SK-N-SH (cell line): ENCODE data around the gene RBMS3. TPM values are rescaled to one million over a fixed set of nuclear protein-coding genes. Genes with fewer than 3 reads are reported as not detected.

Experiments
- CTCF ChIA-PET: fragments of 300-600, 350-600 bp; formaldehyde crosslinking; extraction: SDS; loops from one replicate; lab custom pipeline; 2021; lab: Yijun Ruan, JAX
- POLR2A ChIA-PET: fragments of 350-600 bp; sonication (Branson Sonifier 250); formaldehyde crosslinking; extraction: SDS; loops from one replicate; lab custom pipeline; 2020; ENCODE audit warnings: antibody characterized with exemption, inconsistent platforms; lab: Yijun Ruan, JAX
- DNase-seq: peaks from one replicate; pipeline ENCODE4 v3.0.0; 2012
- H2AFZ ChIP-seq: fragments of 200-600 bp; sonication (generic); 2 replicates; pipeline ENCODE4 v1.8.1; 2016; ENCODE audit warnings: antibody characterized with exemption, mild to moderate bottlenecking, low read depth
- H3F3A ChIP-seq: fragments of 200-600 bp; sonication (generic); replicated peaks from 2 replicates; pipeline ENCODE3; 2016; ENCODE audit warnings: antibody characterized with exemption, mild to moderate bottlenecking; ENCODE audit not compliant: insufficient read depth
- H3K27ac ChIP-seq, 2 experiments: fragments of 200-500 bp in 1 of 2; fragments of 200-600 bp in 1 of 2; sonication (Bioruptor generic) in 1 of 2; sonication (generic), shearing (Covaris generic) in 1 of 2; 2 replicates each; pipeline versions ENCODE4 v1.5.1 to v1.6.1; 2014 to 2016; ENCODE audit warnings: low read depth in 2 of 2, inconsistent platforms in 1 of 2, low read length in 1 of 2, mild to moderate bottlenecking in 1 of 2, mixed read lengths in 1 of 2
- H3K27me3 ChIP-seq: fragments of 200-600 bp; sonication (generic), shearing (Covaris generic); 2 replicates; pipeline ENCODE4 v1.6.1; 2016; ENCODE audit warnings: mixed run types; ENCODE audit not compliant: insufficient read depth
- H3K36me3 ChIP-seq, 2 experiments: fragments of 200-500 bp in 1 of 2; fragments of 200-600 bp in 1 of 2; sonication (Bioruptor generic) in 1 of 2; sonication (generic) in 1 of 2; replicated peaks in 1 of 2; 2 replicates each; pipeline versions ENCODE3 to v1.5.1; 2014 to 2016; ENCODE audit warnings: low read length in 1 of 2, mild to moderate bottlenecking in 1 of 2; ENCODE audit not compliant: insufficient read depth in 2 of 2, control insufficient read depth in 1 of 2
- H3K4me1 ChIP-seq, 2 experiments: fragments of 200-500 bp in 1 of 2; fragments of 200-600 bp in 1 of 2; sonication (Bioruptor generic) in 1 of 2; sonication (generic), shearing (Covaris generic) in 1 of 2; 2 replicates each; pipeline versions ENCODE4 v1.5.1 to v1.6.1; 2014 to 2016; ENCODE audit warnings: low read depth in 1 of 2, low read length in 1 of 2, mixed run types in 1 of 2; ENCODE audit not compliant: insufficient read depth in 2 of 2, control insufficient read depth in 1 of 2
- H3K4me2 ChIP-seq: fragments of 200-600 bp; sonication (generic), shearing (Covaris generic); 2 replicates; pipeline ENCODE4 v1.6.1; 2017; ENCODE audit warnings: mixed run types
- H3K4me3 ChIP-seq, 2 experiments: fragments of 200-500 bp in 1 of 2; fragments of 200-600 bp in 1 of 2; sonication (Bioruptor generic) in 1 of 2; sonication (generic), shearing (Covaris generic) in 1 of 2; 2 replicates each; pipeline versions ENCODE4 v1.5.1 to v1.8.1; 2014 to 2016; ENCODE audit warnings: low read depth in 2 of 2, inconsistent platforms in 1 of 2, low read length in 1 of 2, mild to moderate bottlenecking in 1 of 2, mixed read lengths in 1 of 2, moderate library complexity in 1 of 2
- H3K79me2 ChIP-seq: fragments of 200-600 bp; sonication (generic); 2 replicates; pipeline ENCODE4 v1.8.1; 2017; ENCODE audit warnings: mild to moderate bottlenecking; ENCODE audit not compliant: insufficient read depth
- H3K9ac ChIP-seq: fragments of 200-600 bp; sonication (generic); 2 replicates; pipeline ENCODE4 v1.6.1; 2017; ENCODE audit warnings: mixed run types
- H3K9me2 ChIP-seq: fragments of 200-600 bp; sonication (generic); 2 replicates; pipeline ENCODE4 v1.6.1; 2017; ENCODE audit warnings: mixed run types
- H3K9me3 ChIP-seq: fragments of 200-600 bp; sonication (generic); 2 replicates; pipeline ENCODE4 v1.6.1; 2017; ENCODE audit warnings: mixed run types, mild to moderate bottlenecking, moderate library complexity
- H4K20me1 ChIP-seq: fragments of 200-600 bp; sonication (generic); 2 replicates; pipeline ENCODE4 v1.6.1; 2017; ENCODE audit warnings: mild to moderate bottlenecking, mixed run types; ENCODE audit not compliant: insufficient read depth
- ELF1 ChIP-seq: IDR thresholded peaks from 2 replicates; pipeline ENCODE4 v1.4.0; 2012
- GATA2 ChIP-seq: sonication (generic); formaldehyde crosslinking; IDR thresholded peaks from 2 replicates; pipeline ENCODE4 v1.5.0; 2020; ENCODE audit warnings: mild to moderate bottlenecking, missing genetic modification reagents
- JUND ChIP-seq: IDR thresholded peaks from 2 replicates; pipeline ENCODE4 v1.4.0; 2012
- MXI1 ChIP-seq: IDR thresholded peaks from 2 replicates; pipeline ENCODE4 v1.6.1; 2012; ENCODE audit warnings: mild to moderate bottlenecking, low read depth, low read length, improper control_type of control experiment
- REST ChIP-seq: IDR thresholded peaks from 2 replicates; pipeline ENCODE4 v1.6.1; 2012; ENCODE audit warnings: mild to moderate bottlenecking, low read depth, low read length, moderate library complexity
- TCF12 ChIP-seq: IDR thresholded peaks from 2 replicates; pipeline ENCODE4 v1.4.0; 2012
- TEAD4 ChIP-seq: IDR thresholded peaks from 2 replicates; pipeline ENCODE4 v1.4.0; 2012; ENCODE audit warnings: mild to moderate bottlenecking, borderline replicate concordance; ENCODE audit not compliant: insufficient read depth
- YY1 ChIP-seq: IDR thresholded peaks from 2 replicates; pipeline ENCODE4 v1.4.0; 2012; ENCODE audit warnings: low read depth, mild to moderate bottlenecking
- WGBS: methylation state at CpG from one replicate; pipeline ENCODE4 v1.1.6; 2017; ENCODE audit warnings: low lambda C conversion rate; 5-methylcytosine and 5-hydroxymethylcytosine counted together
- polyA plus RNA-seq, 3 experiments: library from polyadenylated mRNA; depleted of rRNA; stranded (reverse); fragments of >200 nt; gene quantifications; 2 replicates each; pipeline ENCODE4 v1.2.3, GENCODE V29; 2012
- TF ChIP-seq, protein P1 (sequence below): IDR thresholded peaks from 2 replicates; pipeline ENCODE4 v1.4.0; 2012; ENCODE audit warnings: low read depth, borderline replicate concordance
- TF ChIP-seq, protein P2 (sequence below): fragments of 150-350 bp; IDR thresholded peaks from 2 replicates; pipeline ENCODE4 v1.6.1; 2017; ENCODE audit warnings: antibody characterized with exemption, low read length, low read depth, borderline replicate concordance
- TF ChIP-seq, protein P3 (sequence below): fragments of 150-350 bp; IDR thresholded peaks from 2 replicates; pipeline ENCODE4 v1.6.1; 2016; ENCODE audit warnings: mild to moderate bottlenecking, low read depth, low read length

Gene RBMS3
- polyA plus RNA-seq, 1 of the 3 experiments (the other 2 are of a cell fraction), result 8.2 TPM

DNA sequence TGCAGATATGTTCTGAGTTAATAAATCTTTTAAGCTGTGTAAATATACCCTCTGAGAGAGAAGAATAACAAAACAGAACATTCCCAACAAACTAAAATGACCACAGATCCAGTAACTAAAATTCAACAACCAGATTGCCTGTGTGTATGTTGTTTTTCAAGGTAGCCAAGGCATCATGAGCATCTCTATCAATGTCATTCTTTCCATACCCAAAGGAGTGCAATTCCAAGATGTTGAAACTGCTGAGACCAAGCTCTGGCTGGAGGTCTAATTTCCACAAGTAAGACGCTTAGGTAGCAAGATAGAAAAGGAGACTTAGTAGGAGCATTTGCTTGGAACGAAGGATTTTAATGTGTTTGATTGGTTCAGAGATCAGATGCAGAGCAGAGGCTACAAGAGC lies 276.3 kb downstream of the RBMS3 start:
- peak overlapping the region in 1 of 2 experiments; percentile 71; a peak in 2 of 4 replicates for H3K27ac ChIP-seq
- H3K9me3 ChIP-seq, result no peaks in the 10 kb centered on the region
- peaks cover 13 to 17% of the 10 kb centered on the region in 2 experiments for H3K36me3 ChIP-seq
- H3K9me2 ChIP-seq, result no peaks in the 10 kb centered on the region
- H3K9ac ChIP-seq, result no peak overlapping the region
- no peak overlapping the region for H3K4me2 ChIP-seq
- POLR2A ChIA-PET, result interaction anchor here (0.9 kb wide), 1 partner anchor 85 kb away, joined by 3 read pairs; no protein-coding TSS in a partner anchor
- H3F3A ChIP-seq, result peaks cover 4% of the 10 kb centered on the region
- TF ChIP-seq ELF1 (no peak), YY1 (no peak), TCF12 (no peak), MXI1 (no peak), JUND (no peak), GATA2 (CRISPR knock-in tag) (no peak), TEAD4 (no peak), REST (no peak)
- TF ChIP-seq, protein P1, sequence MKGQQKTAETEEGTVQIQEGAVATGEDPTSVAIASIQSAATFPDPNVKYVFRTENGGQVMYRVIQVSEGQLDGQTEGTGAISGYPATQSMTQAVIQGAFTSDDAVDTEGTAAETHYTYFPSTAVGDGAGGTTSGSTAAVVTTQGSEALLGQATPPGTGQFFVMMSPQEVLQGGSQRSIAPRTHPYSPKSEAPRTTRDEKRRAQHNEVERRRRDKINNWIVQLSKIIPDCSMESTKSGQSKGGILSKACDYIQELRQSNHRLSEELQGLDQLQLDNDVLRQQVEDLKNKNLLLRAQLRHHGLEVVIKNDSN, result no peak
- TF ChIP-seq, protein P2, sequence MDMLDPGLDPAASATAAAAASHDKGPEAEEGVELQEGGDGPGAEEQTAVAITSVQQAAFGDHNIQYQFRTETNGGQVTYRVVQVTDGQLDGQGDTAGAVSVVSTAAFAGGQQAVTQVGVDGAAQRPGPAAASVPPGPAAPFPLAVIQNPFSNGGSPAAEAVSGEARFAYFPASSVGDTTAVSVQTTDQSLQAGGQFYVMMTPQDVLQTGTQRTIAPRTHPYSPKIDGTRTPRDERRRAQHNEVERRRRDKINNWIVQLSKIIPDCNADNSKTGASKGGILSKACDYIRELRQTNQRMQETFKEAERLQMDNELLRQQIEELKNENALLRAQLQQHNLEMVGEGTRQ, result no peak
- TF ChIP-seq, protein P3, sequence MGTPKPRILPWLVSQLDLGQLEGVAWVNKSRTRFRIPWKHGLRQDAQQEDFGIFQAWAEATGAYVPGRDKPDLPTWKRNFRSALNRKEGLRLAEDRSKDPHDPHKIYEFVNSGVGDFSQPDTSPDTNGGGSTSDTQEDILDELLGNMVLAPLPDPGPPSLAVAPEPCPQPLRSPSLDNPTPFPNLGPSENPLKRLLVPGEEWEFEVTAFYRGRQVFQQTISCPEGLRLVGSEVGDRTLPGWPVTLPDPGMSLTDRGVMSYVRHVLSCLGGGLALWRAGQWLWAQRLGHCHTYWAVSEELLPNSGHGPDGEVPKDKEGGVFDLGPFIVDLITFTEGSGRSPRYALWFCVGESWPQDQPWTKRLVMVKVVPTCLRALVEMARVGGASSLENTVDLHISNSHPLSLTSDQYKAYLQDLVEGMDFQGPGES, result no peak
- H3K4me1 ChIP-seq, result peaks cover 9 to 13% of the 10 kb centered on the region in 2 experiments; a peak in 3 of 4 replicates
- WGBS, result 97% methylated on average over 2 of the region's 2 CpGs
- H3K79me2 ChIP-seq, result peaks cover 16% of the 10 kb centered on the region; the same call in 1 of the 2 replicates
- DNase-seq, result no peak
- no peak overlapping the region for H2AFZ ChIP-seq
- CTCF ChIA-PET, result interaction anchor here (0.6 to 1.2 kb wide), 2 partner anchors 34 to 99 kb away, joined by 3 read pairs; no protein-coding TSS in a partner anchor
- no peak overlapping the region for H3K4me3 ChIP-seq
- H3K27me3 ChIP-seq, result no peaks in the 10 kb centered on the region
- H4K20me1 ChIP-seq, result no peaks in the 10 kb centered on the region
